Activated T-cell treated with anti-CD3 and anti-CD28 coated beads, Interleukin-2, amount 50 U/mL, for 48 hours (primary cell): ENCODE results near the gene CCDC144A.
"Not testable (repeated sequence)": the region's sequence is repeated elsewhere in the genome, so short reads cannot be mapped to it uniquely, and the experiment has no call there.

Source experiments
- DNase-seq, 2 experiments: peaks; one replicate each; pipeline ENCODE4 v3.0.0-alpha.2; 2020

Gene CCDC144A

GRCh38 chr17:16818821-16819683, 129.0 kb downstream of the CCDC144A start:
- DNase-seq, result no peak

DNA sequence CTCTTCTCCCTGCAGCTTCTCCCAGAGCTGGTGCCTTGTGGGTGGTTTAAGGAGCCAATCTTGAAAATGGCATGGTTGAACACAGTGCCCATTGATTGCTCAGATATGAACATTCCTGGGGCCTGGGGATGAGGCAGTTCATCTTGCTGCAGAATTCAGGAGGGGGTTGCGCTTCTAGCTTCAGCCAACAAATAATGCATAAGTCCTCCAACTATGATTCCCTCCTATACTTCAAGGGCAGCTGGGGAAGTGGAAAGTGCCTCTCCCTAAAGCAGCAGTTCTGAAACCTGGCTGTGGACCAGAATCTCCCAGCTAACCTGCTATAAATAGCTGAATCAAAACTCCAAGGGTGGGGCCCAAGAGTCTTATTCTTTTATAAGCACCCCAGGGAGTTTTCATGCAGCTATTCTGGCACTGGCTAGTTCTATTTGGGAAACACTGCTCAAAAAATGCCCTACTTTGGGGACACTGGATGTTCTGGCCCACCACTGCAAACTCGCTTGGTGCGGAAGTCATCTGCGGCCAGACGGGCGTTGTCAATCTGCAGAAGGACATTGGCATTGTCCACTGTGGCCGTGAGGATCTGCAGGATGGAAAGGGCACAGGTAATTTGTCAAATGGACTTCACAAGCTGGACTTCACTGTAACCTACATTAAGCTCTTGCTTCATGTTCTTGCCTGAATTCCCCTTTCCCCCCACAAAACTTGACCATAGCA, 130.3 kb downstream of the CCDC144A start:
- DNase-seq, result no peak

DNA sequence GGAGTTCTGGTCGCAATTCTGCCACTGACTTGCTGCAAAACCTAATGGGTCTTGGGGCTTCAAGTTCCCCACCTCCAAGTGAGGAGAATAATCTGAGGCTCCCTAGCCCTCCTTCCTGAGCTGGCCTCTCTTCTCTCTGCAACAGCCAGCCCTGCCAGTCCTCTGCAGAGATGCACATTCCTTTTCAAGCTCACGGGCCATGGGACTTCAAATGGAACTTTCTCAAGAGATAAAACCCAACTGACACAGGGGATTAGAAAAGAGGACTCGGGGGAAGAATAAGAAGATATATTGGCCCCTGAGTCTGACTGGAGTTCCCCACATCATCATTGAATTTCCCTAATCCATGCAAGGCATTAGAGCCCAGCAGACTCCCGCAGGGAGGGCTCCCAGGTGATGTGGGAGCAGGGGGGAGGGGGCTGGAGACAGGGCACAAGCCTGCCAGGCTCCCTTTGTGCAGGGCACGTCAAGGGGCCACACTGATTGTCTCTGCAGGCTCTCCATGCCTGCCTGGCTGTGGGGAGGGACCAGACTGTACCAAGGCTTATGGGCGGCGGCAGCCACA, 131.0 kb downstream of the CCDC144A start:
- DNase-seq, result no peak

GRCh38 chr17:16822133-16822532, 132.1 kb downstream of the CCDC144A start:
- DNase-seq, result not testable (repeated sequence)

- DNase-seq, result not testable (repeated sequence)
Observed at GRCh38 chr17:16823768-16824406, 133.8 kb downstream of the CCDC144A start.
